Mesodermal cell (in vitro differentiated cells): Measurements from ENCODE around the gene CCDC85A. TPM values are rescaled to one million over a fixed set of nuclear protein-coding genes. Genes with fewer than 3 reads are reported as not detected.
A peak's percentile ranks its signal among the peaks of the same experiment; 100 is the strongest.
"Not testable (repeated sequence)": the region's sequence is repeated elsewhere in the genome, so short reads cannot be mapped to it uniquely, and the experiment has no call there.

ENCODE experiments used
- H3K27ac ChIP-seq: 2 replicates; pipeline ENCODE4 v1.7.0; 2013; ENCODE audit warnings: mild to moderate bottlenecking, low read depth, low read length, moderate library complexity; ENCODE audit not compliant: severe bottlenecking
- H3K36me3 ChIP-seq: 2 replicates; pipeline ENCODE4 v1.7.1; 2013; ENCODE audit warnings: mild to moderate bottlenecking, low read length, moderate library complexity; ENCODE audit not compliant: control insufficient read depth, insufficient read depth
- H3K4me1 ChIP-seq: one replicate; pipeline ENCODE4 v1.7.1; 2013; ENCODE audit warnings: mild to moderate bottlenecking, low read length; ENCODE audit not compliant: insufficient read depth, control insufficient read depth, poor library complexity, severe bottlenecking
- H3K4me3 ChIP-seq: 2 replicates; pipeline ENCODE4 v1.7.0; 2013; ENCODE audit warnings: low read length, control low read depth, mild to moderate bottlenecking; ENCODE audit not compliant: insufficient read depth, poor library complexity, severe bottlenecking; ENCODE audit errors: extremely low read depth
- H3K9me3 ChIP-seq: 2 replicates; pipeline ENCODE4 v1.7.1; 2013; ENCODE audit warnings: mild to moderate bottlenecking, low read length, moderate library complexity; ENCODE audit not compliant: control insufficient read depth
- WGBS, 2 experiments: methylation state at CpG; one replicate each; pipeline ENCODE4 v1.1.5; 2013; ENCODE audit warnings: missing lambda C conversion rate in 2 of 2; ENCODE audit not compliant: insufficient coverage in 2 of 2; 5-methylcytosine and 5-hydroxymethylcytosine counted together
- polyA plus RNA-seq, 2 experiments: library from polyadenylated mRNA; stranded (reverse); fragments of 50-300 nt; gene quantifications; one replicate each; pipeline ENCODE4 v1.2.3, GENCODE V29; 2013

Gene CCDC85A
- 2.4 TPM for polyA plus RNA-seq (2013, experiment 1 of 2)
- 1.9 TPM for polyA plus RNA-seq (2013, experiment 2 of 2)

DNA sequence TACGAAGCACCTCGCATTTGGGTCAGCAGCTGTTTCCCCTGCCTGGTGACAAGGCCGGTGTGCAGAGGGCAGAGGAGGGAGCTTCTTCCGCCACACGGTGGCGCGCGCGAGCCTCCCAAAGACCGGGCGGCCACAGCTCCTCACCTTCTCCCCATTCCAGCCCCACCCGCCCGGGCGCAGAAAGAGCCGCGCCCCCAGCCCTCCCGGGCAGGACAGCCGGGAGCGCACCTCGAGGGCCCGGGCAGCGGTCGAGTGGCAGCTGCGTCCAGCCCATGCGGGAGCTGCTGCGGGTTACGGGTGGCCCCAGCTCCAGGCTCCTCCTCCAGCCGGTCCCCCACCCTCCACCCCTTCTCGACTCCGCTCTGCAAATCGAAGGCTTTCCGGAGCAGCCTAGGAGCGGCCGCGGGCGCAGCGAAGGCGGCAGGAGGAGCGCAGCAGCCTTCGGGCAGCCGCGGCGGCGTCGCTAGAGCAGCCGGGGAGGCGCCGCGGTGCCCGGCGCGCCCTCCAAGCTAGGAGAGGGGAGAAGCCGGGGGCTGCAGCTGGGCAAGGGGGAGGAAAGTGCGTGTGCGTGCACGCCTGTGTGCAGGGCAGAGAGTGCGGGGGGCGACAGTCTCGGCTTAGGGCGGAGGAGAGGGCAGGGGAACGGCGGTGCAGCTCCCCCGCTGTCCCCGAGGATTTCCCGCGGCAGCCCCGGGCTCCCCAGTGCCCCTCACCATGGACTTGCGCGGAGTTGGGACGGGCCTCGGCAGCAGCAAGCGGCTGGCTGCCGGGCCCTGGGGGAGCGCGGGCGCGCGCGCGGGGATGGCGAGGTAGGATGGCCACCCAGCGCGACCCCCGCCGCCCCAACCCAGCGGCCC, at the start of gene CCDC85A:
Gene CCDC85A, plus strand, starts transcription at position 348 of the 857 bp plus-strand sequence. CDS start 635 bp downstream, outside the sequence.
- Histone ChIP-seq H3K27ac (peak within 1 kb of the TSS; percentile 45), H3K36me3 (no peaks in the 10 kb centered on the region), H3K9me3 (no peaks in the 10 kb centered on the region), H3K4me1 (peaks cover 14% of the 10 kb centered on the region), H3K4me3 (peak within 1 kb of the TSS; percentile 58)
- WGBS, 2 experiments = 1% methylated on average over 43 to 47 of the region's 86 CpGs

DNA sequence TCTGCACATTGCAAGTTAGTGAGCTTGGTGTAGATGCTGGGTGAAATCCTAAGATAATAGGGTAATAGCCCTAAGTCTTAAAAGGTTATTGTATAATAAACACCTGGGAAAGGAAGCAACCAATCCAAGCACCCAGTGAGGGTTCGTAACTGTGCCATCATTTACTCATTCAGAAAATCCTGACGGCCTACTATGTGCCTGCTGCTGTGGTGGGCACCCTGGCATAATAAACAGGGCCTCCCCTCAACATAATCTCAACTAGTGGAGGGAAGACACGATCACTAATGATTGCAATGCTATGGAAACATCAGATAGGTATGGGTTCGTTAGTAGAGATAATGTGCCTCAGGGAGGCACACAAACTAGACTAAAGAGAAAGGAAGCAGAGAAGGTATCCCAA, 48.9 kb upstream of the CCDC85A start:
- H3K36me3 ChIP-seq = no peaks in the 10 kb centered on the region
- H3K4me1 ChIP-seq = no peaks in the 10 kb centered on the region
- H3K4me3 ChIP-seq = no peak overlapping the region
- no peak overlapping the region for H3K27ac ChIP-seq
- no peaks in the 10 kb centered on the region for H3K9me3 ChIP-seq
- 86% methylated on average over 4 of the region's 4 CpGs; no CpG with 5 or more reads in 1 of the 2 experiments for WGBS, 2 experiments

DNA sequence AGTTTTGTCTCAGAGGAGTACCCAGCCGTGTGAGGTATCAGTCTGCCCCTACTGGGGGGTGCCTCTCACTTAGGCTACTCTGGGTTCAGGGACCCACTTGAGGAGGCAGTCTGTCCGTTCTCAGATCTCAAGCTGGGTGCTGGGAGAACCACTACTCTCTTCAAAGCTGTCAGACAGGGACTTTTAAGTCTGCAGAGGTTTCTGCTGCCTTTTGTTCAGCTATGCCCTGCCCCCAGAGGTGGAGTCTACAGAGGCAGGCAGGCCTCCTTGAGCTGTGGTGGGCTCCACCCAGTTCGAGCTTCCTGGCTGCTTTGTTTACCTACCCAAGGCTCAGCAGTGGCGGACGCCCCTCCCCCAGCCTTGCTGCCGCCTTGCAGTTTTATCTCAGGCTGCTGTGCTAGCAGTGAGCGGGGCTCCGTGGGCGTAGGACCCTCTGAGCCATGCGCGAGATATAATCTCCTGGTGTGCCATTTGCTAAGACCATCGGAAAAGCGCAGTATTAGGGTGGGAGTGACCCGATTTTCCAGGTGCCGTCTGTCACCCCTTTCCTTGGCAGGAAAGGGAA, 41.2 kb upstream of the CCDC85A start:
- not testable (repeated sequence) for H3K27ac ChIP-seq, H3K4me3 ChIP-seq, H3K9me3 ChIP-seq, H3K4me1 ChIP-seq, H3K36me3 ChIP-seq
- WGBS, 2 experiments = 94% methylated on average over 11 of the region's 15 CpGs

DNA sequence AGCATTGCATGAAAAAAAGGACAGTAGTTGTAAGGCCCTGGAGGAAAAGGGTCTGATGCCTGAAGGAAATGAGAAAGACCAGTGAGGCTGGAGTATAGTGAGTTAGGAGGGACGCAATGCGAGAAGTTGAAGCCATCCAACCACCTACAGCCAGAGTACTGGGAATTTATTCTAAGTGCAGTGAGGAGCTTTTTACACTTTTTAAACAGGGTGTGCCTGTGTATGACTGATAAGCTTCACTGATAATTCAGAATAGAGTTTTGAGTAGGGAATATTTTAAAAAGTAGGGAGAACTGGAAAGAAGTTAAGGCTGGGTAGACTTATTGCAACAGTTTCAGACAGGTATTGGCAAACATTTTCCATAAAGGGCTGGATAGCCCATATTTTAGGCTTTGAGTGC, 35.9 kb upstream of the CCDC85A start:
- Histone ChIP-seq H3K4me3 (no peak overlapping the region), H3K9me3 (no peaks in the 10 kb centered on the region), H3K36me3 (no peaks in the 10 kb centered on the region), H3K27ac (no peak overlapping the region), H3K4me1 (no peaks in the 10 kb centered on the region)
- WGBS, 2 experiments = 100% methylated on average over 2 of the region's 2 CpGs; no CpG with 5 or more reads in 1 of the 2 experiments

DNA sequence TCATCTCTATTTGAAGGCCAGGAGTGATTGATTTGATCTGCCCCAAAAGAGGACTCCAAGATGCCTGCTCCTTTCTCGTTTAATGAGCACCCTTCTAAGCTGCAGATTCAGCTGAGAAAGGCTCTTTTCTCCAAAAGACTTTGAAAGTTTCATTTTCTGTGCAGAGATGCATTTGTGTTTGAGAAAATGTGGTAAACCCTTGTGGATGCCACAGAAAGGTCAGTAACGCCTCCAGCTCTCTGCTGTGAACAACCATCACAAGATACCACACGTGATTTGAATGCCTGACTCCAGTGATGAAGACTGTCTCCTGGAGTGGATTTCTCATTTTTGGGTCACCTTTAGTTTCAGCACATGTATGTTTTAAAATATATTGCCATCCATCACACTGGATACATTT, 35.0 kb upstream of the CCDC85A start:
- Histone ChIP-seq H3K4me3 (no peak overlapping the region), H3K4me1 (no peaks in the 10 kb centered on the region), H3K9me3 (no peaks in the 10 kb centered on the region), H3K27ac (no peak overlapping the region), H3K36me3 (no peaks in the 10 kb centered on the region)
- WGBS, 2 experiments = 89 to 93% methylated on average over 2 to 3 of the region's 3 CpGs

DNA sequence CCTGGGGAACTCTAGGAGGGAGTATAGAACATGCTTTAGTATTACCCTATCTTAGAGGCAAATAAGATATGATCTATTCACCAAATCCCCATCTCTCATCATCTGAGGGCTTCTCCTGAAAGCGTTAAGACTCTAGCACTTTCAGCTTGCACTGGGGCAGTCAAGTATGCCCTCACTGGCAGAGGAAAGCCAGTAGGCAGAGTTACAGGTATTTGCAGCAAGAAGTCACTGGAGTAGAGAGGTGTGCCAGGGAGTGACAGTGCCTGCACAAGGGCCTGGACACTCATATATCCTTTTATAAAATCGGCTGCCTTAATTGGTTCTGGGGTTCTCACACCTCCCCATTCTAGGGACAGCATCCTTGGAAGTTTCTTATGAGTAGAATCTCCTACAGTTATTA, 31.9 kb upstream of the CCDC85A start:
- WGBS, 2 experiments = 100% methylated on average over 2 of the region's 2 CpGs; no CpG with 5 or more reads in 1 of the 2 experiments

DNA sequence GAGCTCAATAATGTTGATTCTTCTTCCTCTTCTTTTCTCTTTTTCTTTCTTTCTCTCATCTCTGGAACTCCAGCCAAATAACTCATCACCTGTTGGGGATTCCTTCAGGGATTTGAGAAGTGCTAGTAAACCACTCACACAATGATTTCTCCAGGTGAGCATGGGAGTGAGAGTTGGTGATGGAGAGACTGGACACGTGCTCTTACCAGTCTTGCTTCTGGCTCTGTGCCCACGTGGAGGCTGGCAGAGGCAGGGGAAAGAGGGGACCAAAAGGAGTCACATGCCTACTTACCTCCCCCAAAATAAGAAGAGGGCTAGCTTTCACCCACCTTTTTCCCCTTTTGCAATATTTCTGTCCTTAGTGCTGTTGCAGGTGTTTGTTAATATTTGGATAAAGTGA, 28.6 kb upstream of the CCDC85A start:
- Histone ChIP-seq H3K9me3 (no peaks in the 10 kb centered on the region), H3K36me3 (no peaks in the 10 kb centered on the region), H3K27ac (no peak overlapping the region), H3K4me3 (no peak overlapping the region), H3K4me1 (no peaks in the 10 kb centered on the region)
- no CpG with 5 or more reads among the region's 2 CpGs for WGBS, 2 experiments

More for the DNA sequence above, 31.9 kb upstream of the CCDC85A start:
- Histone ChIP-seq H3K9me3 (no peaks in the 10 kb centered on the region), H3K4me1 (no peaks in the 10 kb centered on the region), H3K4me3 (no peak overlapping the region), H3K27ac (no peak overlapping the region), H3K36me3 (no peaks in the 10 kb centered on the region)

DNA sequence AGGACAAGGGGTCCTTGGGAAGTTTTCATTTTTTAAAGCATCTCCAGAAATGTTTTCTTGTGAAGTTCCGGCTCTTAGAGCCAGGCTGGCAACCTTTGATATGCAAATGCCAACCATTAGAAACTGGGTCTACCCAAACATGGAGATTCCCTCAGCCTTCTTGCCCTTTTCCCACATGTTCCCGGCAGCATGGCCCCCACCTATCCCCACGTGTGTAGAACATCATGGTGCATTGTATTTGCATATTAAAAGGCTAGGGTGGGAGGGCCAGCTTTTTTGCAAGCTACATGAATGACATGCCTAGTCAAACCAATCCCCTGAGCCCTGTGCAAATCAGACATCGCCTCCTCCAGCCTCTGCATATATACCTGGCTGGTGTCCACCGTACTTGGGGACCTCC, 23.9 kb upstream of the CCDC85A start:
- H3K27ac ChIP-seq, H3K4me3 ChIP-seq, H3K4me1 ChIP-seq, H3K36me3 ChIP-seq, H3K9me3 ChIP-seq: not testable (repeated sequence)
- WGBS, 2 experiments = 66 to 67% methylated on average over 1 to 3 of the region's 5 CpGs

DNA sequence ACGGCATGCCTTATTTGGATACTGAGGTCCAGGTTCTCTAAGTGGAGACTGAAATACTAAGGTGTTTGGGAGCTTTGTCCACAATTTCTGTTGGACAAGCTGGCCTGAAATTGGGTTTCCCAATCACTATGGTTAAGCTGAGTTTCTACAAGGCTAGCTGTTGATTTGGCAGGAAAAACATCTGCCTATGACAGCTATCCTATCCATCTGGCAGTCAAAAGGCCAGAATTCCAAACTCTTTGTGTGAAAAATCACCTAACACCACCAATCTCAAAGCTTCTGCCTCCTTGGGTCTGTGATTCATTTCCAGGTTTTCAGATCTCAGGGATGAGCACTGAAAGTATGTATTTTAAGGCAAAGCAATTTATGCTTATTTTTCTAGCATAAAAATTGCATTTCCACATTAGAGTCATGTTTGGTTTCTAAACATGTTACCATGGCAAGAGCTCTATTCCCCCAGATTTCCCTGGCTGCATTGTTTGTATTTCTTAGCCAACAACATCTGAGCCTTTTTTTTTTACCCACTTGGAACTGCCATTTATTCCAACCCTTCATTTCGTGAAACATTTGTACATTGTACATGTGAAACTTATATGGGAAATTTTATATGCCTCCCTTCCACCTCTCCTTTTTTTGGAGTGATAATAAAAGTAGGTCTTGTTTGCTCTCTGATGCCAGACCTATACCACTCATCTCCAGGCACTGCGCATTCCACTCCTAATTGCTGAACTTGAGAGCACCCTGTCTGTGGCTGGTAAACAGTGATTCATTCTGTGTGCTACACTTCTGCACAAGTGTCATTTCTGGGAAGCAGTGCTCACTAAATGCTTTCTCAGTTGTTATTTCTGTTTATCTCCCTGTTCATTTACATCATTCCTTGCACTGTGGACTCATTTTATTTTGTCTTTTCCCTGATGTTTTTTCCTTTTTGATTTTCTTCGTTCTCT, 15.9 kb upstream of the CCDC85A start:
- Histone ChIP-seq H3K27ac (peak overlapping the region; percentile 45), H3K9me3 (no peaks in the 10 kb centered on the region), H3K36me3 (no peaks in the 10 kb centered on the region), H3K4me1 (peaks cover 20% of the 10 kb centered on the region), H3K4me3 (no peak overlapping the region)
- 77 to 91% methylated on average over 2 of the region's 4 CpGs for WGBS, 2 experiments

DNA sequence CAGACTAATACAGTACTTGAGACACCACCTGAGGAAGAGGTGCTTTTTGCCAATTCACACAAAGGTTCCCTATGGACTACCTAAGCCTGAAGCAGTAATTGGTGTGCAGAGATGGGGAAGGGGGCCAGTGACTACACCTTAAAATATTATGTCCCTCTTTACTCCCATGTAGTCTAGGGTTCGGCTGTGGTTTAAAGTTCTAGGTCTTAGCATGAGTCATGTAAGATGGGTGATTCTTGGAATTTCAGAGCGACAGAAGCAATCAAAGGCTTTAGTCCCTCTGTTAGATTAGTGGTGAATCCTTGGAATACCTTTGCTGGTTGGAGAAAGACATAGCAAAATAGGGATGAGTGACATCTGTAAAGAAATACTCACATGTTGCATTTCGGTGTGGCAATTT, 14.3 kb upstream of the CCDC85A start:
- Histone ChIP-seq H3K4me1 (peaks cover 20% of the 10 kb centered on the region), H3K36me3 (no peaks in the 10 kb centered on the region), H3K9me3 (no peaks in the 10 kb centered on the region), H3K4me3 (no peak overlapping the region), H3K27ac (no peak overlapping the region)
- 83 to 86% methylated on average over 2 to 3 of the region's 3 CpGs for WGBS, 2 experiments
